Common myeloid progenitor, CD34-positive (primary cell): Measurements from ENCODE around the gene ABCA10.

Experiments used
- CTCF ChIA-PET: fragments of 350-600 bp; sonication (Branson Sonifier 250); formaldehyde crosslinking; loops from one replicate; lab custom pipeline; 2021; ENCODE audit warnings: antibody characterized with exemption; lab: Charles Lee
- POLR2A ChIA-PET: fragments of 350-600 bp; sonication (Branson Sonifier 250); formaldehyde crosslinking; loops from one replicate; lab custom pipeline; 2021; ENCODE audit warnings: antibody characterized with exemption; lab: Charles Lee
- DNase-seq, 3 donors: peaks; one replicate each; pipeline versions ENCODE4 v3.0.0 to v3.0.0-alpha.2; 2013
- H3K27ac ChIP-seq, 2 experiments: 1 replicate in 1 of 2; 2 replicates in 1 of 2; pipeline ENCODE4 v1.7.0; 2013; ENCODE audit warnings: inconsistent platforms in 2 of 2, low read length in 2 of 2, mild to moderate bottlenecking in 2 of 2, low read depth in 1 of 2, moderate library complexity in 1 of 2; ENCODE audit not compliant: severe bottlenecking in 2 of 2, insufficient read depth in 1 of 2, poor library complexity in 1 of 2
- H3K27me3 ChIP-seq, 5 experiments: replicated peaks in 2 of 5; 1 replicate in 3 of 5; 2 replicates in 2 of 5; pipeline versions ENCODE4 v1.6.1 to v1.7.0; 2013; ENCODE audit warnings: low read length in 4 of 5, mild to moderate bottlenecking in 2 of 5, moderate library complexity in 2 of 5, inconsistent platforms in 1 of 5; ENCODE audit not compliant: insufficient read depth in 5 of 5, control insufficient read depth in 4 of 5
- H3K36me3 ChIP-seq, 4 experiments: 1 replicate in 2 of 4; 2 replicates in 2 of 4; pipeline versions ENCODE4 v1.6.1 to v1.7.0; 2013; ENCODE audit warnings: low read length in 3 of 4, control low read depth in 1 of 4, mild to moderate bottlenecking in 1 of 4; ENCODE audit not compliant: control insufficient read depth in 4 of 4, insufficient read depth in 4 of 4
- H3K4me1 ChIP-seq, 4 experiments: 1 replicate in 3 of 4; 2 replicates in 1 of 4; pipeline versions ENCODE4 v1.6.1 to v1.7.1; 2013; ENCODE audit warnings: low read length in 3 of 4, mild to moderate bottlenecking in 3 of 4, control low read depth in 1 of 4, inconsistent platforms in 1 of 4, moderate library complexity in 1 of 4; ENCODE audit not compliant: control insufficient read depth in 4 of 4, insufficient read depth in 4 of 4; ENCODE audit errors: control extremely low read depth in 1 of 4
- H3K4me3 ChIP-seq, 7 experiments: 1 replicate in 4 of 7; 2 replicates in 3 of 7; pipeline versions ENCODE4 v1.5.1 to v1.7.0; 2013; ENCODE audit warnings: mild to moderate bottlenecking in 7 of 7, low read length in 6 of 7, moderate library complexity in 6 of 7, inconsistent platforms in 2 of 7, low read depth in 2 of 7, control low read depth in 1 of 7; ENCODE audit not compliant: insufficient read depth in 4 of 7, control insufficient read depth in 1 of 7; ENCODE audit errors: extremely low read depth in 1 of 7
- H3K9me3 ChIP-seq, 5 experiments: 1 replicate in 4 of 5; 2 replicates in 1 of 5; pipeline versions ENCODE4 v1.6.1 to v1.7.1; 2013; ENCODE audit warnings: low read length in 4 of 5, mild to moderate bottlenecking in 2 of 5, inconsistent platforms in 1 of 5, low read depth in 1 of 5, moderate library complexity in 1 of 5; ENCODE audit not compliant: control insufficient read depth in 4 of 5, insufficient read depth in 2 of 5; ENCODE audit errors: control extremely low read depth in 1 of 5
- WGBS: methylation state at CpG from one replicate; pipeline ENCODE4 v1.1.5; 2013; ENCODE audit not compliant: insufficient coverage; 5-methylcytosine and 5-hydroxymethylcytosine counted together

Gene ABCA10

GRCh38 chr17:69265873-69266272 lies 37.2 kb upstream of the ABCA10 start:
- ChIA-PET CTCF (no interaction called here), POLR2A (no interaction called here)
- Histone ChIP-seq H3K9me3 (no peaks in the 10 kb centered on the region), H3K27me3 (no peaks in the 10 kb centered on the region), H3K4me3 (no peak overlapping the region), H3K36me3 (no peaks in the 10 kb centered on the region), H3K4me1 (no peaks in the 10 kb centered on the region), H3K27ac (no peak overlapping the region)
- no peak for DNase-seq
- WGBS: no CpG with 5 or more reads among the region's 1 CpG

GRCh38 chr17:69254187-69254586 lies 25.6 kb upstream of the ABCA10 start:
- H3K4me1 ChIP-seq: no peaks in the 10 kb centered on the region
- POLR2A ChIA-PET: no interaction called here
- H3K27ac ChIP-seq: no peak overlapping the region
- DNase-seq: no peak
- WGBS: 80% methylated on average over 1 of the region's 1 CpG
- CTCF ChIA-PET: interaction anchor here (1.4 kb wide), 1 partner anchor 10 kb away, joined by 3 read pairs; no protein-coding TSS in a partner anchor
- no peaks in the 10 kb centered on the region for H3K9me3 ChIP-seq
- no peak overlapping the region for H3K4me3 ChIP-seq
- H3K36me3 ChIP-seq: peaks cover 0 to 2% (median 0%) of the 10 kb centered on the region in 4 experiments
- H3K27me3 ChIP-seq: no peaks in the 10 kb centered on the region

- Histone ChIP-seq H3K36me3 (peaks cover 0 to 3% (median 1%) of the 10 kb centered on the region in 4 experiments), H3K27me3 (no peaks in the 10 kb centered on the region), H3K4me3 (no peak overlapping the region), H3K9me3 (no peaks in the 10 kb centered on the region), H3K4me1 (no peaks in the 10 kb centered on the region), H3K27ac (no peak overlapping the region)
- POLR2A ChIA-PET: no interaction called here
- CTCF ChIA-PET: interaction anchor here (1.1 to 1.4 kb wide), 2 partner anchors 473 to 476 kb away, joined by 3 read pairs; no protein-coding TSS in a partner anchor
- 98% methylated on average over 4 of the region's 4 CpGs for WGBS
- no peak for DNase-seq
Observed at GRCh38 chr17:69250641-69251040, 22.0 kb upstream of the ABCA10 start.

- ChIA-PET CTCF (interaction anchor here (0.7 to 3.7 kb wide), 8 partner anchors 9 to 781 kb away, joined by 3 to 34 read pairs (median 5); no protein-coding TSS in a partner anchor), POLR2A (no interaction called here)
- Histone ChIP-seq H3K27ac (no peak overlapping the region), H3K9me3 (no peaks in the 10 kb centered on the region), H3K27me3 (no peaks in the 10 kb centered on the region), H3K36me3 (peaks cover 0 to 3% (median 0%) of the 10 kb centered on the region in 4 experiments), H3K4me3 (no peak overlapping the region), H3K4me1 (no peaks in the 10 kb centered on the region)
- peak; percentile 47 to 77 (median 73) for DNase-seq
- WGBS: no CpG with 5 or more reads among the region's 4 CpGs
Observed at GRCh38 chr17:69246726-69247375, 18.2 kb upstream of the ABCA10 start.

- CTCF ChIA-PET: interaction anchor here (0.7 to 3.2 kb wide), 7 partner anchors 11 to 781 kb away, joined by 3 to 9 read pairs (median 4); no protein-coding TSS in a partner anchor
Observed at GRCh38 chr17:69246202-69246601, 17.6 kb upstream of the ABCA10 start.

GRCh38 chr17:69245617-69246016 lies 17.0 kb upstream of the ABCA10 start:
- no peaks in the 10 kb centered on the region for H3K4me1 ChIP-seq
- no peaks in the 10 kb centered on the region for H3K9me3 ChIP-seq
- peak overlapping the region in 1 of 2 experiments; percentile 14 for H3K27ac ChIP-seq
- ChIA-PET CTCF (interaction anchor here (0.7 to 1.2 kb wide), 4 partner anchors 14 to 778 kb away, joined by 3 to 5 read pairs (median 4); no protein-coding TSS in a partner anchor), POLR2A (no interaction called here)
- no CpG with 5 or more reads among the region's 2 CpGs for WGBS
- peaks cover 0 to 4% (median 0%) of the 10 kb centered on the region in 4 experiments for H3K36me3 ChIP-seq
- DNase-seq: peak in 2 of 3 donors; percentile 21 to 22
- H3K4me3 ChIP-seq: peak overlapping the region in 1 of 7 experiments; percentile 10
- H3K27me3 ChIP-seq: no peaks in the 10 kb centered on the region

More at GRCh38 chr17:69246202-69246601, 17.6 kb upstream of the ABCA10 start:
- Histone ChIP-seq H3K27me3 (no peaks in the 10 kb centered on the region), H3K4me3 (no peak overlapping the region), H3K9me3 (no peaks in the 10 kb centered on the region), H3K4me1 (no peaks in the 10 kb centered on the region), H3K27ac (no peak overlapping the region), H3K36me3 (peaks cover 0 to 3% (median 0%) of the 10 kb centered on the region in 4 experiments)
- WGBS: no CpG with 5 or more reads among the region's 1 CpG
- POLR2A ChIA-PET: no interaction called here
- DNase-seq: no peak
